ENCODE measurements around the gene PITPNC1.
"Not testable (repeated sequence)": the region's sequence is repeated elsewhere in the genome, so short reads cannot be mapped to it uniquely, and the experiment has no call there.

Gene PITPNC1

GRCh38 chr17:67649891-67650290, 272.8 kb downstream of the PITPNC1 start:
- TF ChIP-seq, protein P1, sequence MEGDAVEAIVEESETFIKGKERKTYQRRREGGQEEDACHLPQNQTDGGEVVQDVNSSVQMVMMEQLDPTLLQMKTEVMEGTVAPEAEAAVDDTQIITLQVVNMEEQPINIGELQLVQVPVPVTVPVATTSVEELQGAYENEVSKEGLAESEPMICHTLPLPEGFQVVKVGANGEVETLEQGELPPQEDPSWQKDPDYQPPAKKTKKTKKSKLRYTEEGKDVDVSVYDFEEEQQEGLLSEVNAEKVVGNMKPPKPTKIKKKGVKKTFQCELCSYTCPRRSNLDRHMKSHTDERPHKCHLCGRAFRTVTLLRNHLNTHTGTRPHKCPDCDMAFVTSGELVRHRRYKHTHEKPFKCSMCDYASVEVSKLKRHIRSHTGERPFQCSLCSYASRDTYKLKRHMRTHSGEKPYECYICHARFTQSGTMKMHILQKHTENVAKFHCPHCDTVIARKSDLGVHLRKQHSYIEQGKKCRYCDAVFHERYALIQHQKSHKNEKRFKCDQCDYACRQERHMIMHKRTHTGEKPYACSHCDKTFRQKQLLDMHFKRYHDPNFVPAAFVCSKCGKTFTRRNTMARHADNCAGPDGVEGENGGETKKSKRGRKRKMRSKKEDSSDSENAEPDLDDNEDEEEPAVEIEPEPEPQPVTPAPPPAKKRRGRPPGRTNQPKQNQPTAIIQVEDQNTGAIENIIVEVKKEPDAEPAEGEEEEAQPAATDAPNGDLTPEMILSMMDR (IDR thresholded peaks at IDR 0.05; ENCODE audit: low read length, missing control alignments): no peak

DNA sequence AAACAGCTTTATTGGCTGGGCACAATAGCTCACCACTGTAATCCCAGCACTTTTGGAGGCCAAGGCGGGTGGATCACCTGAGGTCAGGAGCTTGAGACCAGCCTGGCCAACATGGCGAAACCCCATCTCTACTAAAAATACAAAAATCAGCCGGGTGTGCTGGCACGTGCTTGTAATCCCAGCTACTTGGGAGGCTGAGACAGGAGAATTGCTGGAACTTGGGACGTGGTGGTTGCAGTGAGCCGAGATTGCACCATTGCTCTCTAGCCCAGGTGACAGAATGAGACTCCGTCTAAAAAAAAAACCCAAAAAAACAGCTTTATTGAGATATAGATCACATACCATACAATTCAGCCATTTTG, 274.1 kb downstream of the PITPNC1 start:
- H3K4me3 ChIP-seq (replicated peaks; ENCODE audit: low read depth, low read length); DNase-seq (ENCODE audit: low read depth): not testable (repeated sequence)

More at GRCh38 chr17:67649891-67650290, 272.8 kb downstream of the PITPNC1 start:
- no peak for DNase-seq (ENCODE audit: low read depth)
- no peak overlapping the region for H3K4me3 ChIP-seq (replicated peaks; ENCODE audit: low read depth, low read length)

DNA sequence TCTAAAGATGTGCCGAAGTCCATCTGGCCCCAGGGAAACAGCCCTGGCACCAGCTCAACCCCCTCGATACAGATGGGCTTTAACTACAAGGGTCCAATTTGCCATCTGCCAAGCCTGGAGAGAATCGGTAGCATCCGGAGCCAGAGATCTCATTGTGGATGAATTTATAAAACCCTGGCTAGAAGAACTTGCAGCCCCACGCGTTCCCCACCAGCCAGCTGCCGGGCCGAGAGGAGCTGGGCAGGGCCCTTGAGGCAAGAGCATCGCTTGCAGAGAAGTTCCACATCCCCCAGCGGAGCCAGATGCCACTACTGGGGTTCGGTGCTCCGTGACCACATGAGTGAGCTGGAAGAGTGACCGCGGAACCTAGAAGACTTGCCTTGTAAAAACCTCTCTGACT, 275.4 kb downstream of the PITPNC1 start:
- DNase-seq (ENCODE audit: low read depth): no peak
- no peak overlapping the region for H3K4me3 ChIP-seq (replicated peaks; ENCODE audit: low read depth, low read length)
- TF ChIP-seq, protein P1 (IDR thresholded peaks at IDR 0.05; ENCODE audit: low read length, missing control alignments): no peak

DNA sequence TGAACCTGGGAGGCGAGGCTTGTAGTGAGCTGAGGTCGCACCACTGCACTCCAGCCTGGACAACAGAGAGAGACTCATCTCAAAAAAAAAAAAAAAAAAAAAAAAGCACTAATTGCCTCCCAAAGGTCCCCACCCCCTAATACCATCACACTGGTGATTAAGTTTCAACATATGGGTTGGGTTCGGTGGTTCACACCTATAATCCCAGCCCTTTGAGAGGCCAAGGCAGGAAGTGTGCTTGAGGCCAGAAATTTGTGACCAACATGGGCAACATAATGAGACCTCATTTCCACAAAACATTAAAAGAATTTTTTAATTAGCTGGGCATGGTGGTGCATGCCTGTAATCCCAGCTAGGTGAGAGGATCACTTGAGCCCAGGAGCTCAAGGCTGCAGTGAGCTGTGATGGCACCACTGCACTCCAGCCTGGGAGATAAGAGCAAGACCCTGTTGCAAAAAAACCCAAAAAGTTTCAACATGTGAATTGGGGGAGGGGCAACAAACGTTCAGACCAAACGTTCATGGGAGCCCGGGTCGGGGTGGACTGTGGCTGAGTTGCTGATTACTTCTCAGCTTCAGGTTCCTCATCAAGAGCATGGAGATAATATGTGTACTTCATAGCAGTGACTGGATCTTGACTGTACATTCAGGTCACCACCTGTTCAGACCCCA, 278.5 kb downstream of the PITPNC1 start:
- TF ChIP-seq, protein P1 (IDR thresholded peaks at IDR 0.05; ENCODE audit: low read length, missing control alignments): no peak
- no peak overlapping the region for H3K4me3 ChIP-seq (replicated peaks; ENCODE audit: low read depth, low read length)
- no peak for DNase-seq (ENCODE audit: low read depth)

DNA sequence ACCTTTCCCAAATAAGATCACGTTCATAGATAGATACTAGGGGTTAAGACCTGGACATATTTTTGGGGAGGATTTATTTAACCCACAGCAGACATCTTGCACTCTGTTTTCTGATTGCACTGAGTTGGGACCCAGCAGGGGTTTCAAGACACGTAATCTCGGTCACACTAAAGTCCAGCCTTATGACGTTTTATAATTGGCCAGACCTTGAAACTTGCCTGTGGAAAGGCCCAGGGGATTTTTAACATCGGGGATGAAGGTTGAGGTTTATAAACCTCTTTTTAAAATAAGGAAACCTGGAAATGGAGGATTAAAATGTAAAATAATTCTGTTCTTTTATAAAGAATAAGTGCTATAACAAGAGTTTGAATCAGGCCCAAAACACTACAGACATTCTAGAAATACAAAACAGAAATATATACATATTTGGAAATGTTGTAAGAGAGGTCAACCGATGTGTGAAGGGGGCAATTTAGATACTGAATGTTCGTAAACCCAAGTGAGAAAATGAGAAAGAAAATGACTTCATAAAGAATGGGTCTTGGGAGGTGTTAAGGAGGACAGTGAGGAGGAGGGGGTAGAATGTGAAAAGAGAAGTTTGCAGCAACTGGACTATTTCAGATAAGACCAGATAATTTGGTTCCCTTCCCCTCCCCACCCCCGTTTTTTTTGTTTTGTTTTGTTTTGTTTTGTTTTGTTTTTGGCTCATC, 279.6 kb downstream of the PITPNC1 start:
- DNase-seq (ENCODE audit: low read depth): no peak
- TF ChIP-seq, protein P1 (IDR thresholded peaks at IDR 0.05; ENCODE audit: low read length, missing control alignments): no peak
- no peak overlapping the region for H3K4me3 ChIP-seq (replicated peaks; ENCODE audit: low read depth, low read length)

- TF ChIP-seq, protein P1 (IDR thresholded peaks at IDR 0.05; ENCODE audit: low read length, missing control alignments): no peak
- no peak for DNase-seq (ENCODE audit: low read depth)
- H3K4me3 ChIP-seq (replicated peaks; ENCODE audit: low read depth, low read length): no peak overlapping the region
Measured at GRCh38 chr17:67657596-67657995, 280.5 kb downstream of the PITPNC1 start.

- H3K4me3 ChIP-seq (replicated peaks; ENCODE audit: low read depth, low read length): no peak overlapping the region
- TF ChIP-seq, protein P1 (IDR thresholded peaks at IDR 0.05; ENCODE audit: low read length, missing control alignments): no peak
- no peak for DNase-seq (ENCODE audit: low read depth)
Measured at GRCh38 chr17:67658265-67658664, 281.2 kb downstream of the PITPNC1 start.
